T-helper 17 cell (primary cell): Measurements from ENCODE around the gene ABI2. TPM values are rescaled to one million over a fixed set of nuclear protein-coding genes. Genes with fewer than 3 reads are reported as not detected.
"Not testable (repeated sequence)": the region's sequence is repeated elsewhere in the genome, so short reads cannot be mapped to it uniquely, and the experiment has no call there.

Source experiments
- ATAC-seq: fragments of 150-1000 bp; cut with Tn5 transposase; 2 replicates; pipeline ENCODE4 v1.10.0; 2021; ENCODE audit warnings: mild to moderate bottlenecking, moderate library complexity
- DNase-seq, 3 donors: peaks; one replicate each; pipeline versions ENCODE4 v3.0.0 to v3.0.0-alpha.2; 2020 to 2021
- H3K9me3 ChIP-seq: one replicate; pipeline ENCODE4 v1.7.0; 2013; ENCODE audit warnings: low read length, mild to moderate bottlenecking; ENCODE audit not compliant: control insufficient read depth, poor library complexity, severe bottlenecking
- H3K27ac Mint-ChIP-seq: one replicate; pipeline ENCODE4 v1.8.0; 2022; ENCODE audit warnings: mild to moderate bottlenecking, moderate library complexity, mixed read lengths
- H3K27me3 Mint-ChIP-seq: one replicate; pipeline ENCODE4 v1.8.0; 2022; ENCODE audit warnings: mixed read lengths
- H3K36me3 Mint-ChIP-seq: one replicate; pipeline ENCODE4 v1.8.0; 2022; ENCODE audit warnings: low read depth, mixed read lengths
- H3K4me1 Mint-ChIP-seq: one replicate; pipeline ENCODE4 v1.8.0; 2022; ENCODE audit warnings: mild to moderate bottlenecking, mixed read lengths
- H3K4me3 Mint-ChIP-seq: one replicate; pipeline ENCODE4 v1.8.0; 2022; ENCODE audit warnings: mild to moderate bottlenecking, moderate library complexity, mixed read lengths
- total RNA-seq, 4 donors: library from RNA in 2 of 4; stranded (reverse) in 2 of 4; gene quantifications; one replicate each; pipeline ENCODE4 v1.2.3 and lab custom pipeline; 2022 to 2026

ABI2 gene
- total RNA-seq, 2 donors from 2014 or later = 17.4 to 25.2 TPM

DNA sequence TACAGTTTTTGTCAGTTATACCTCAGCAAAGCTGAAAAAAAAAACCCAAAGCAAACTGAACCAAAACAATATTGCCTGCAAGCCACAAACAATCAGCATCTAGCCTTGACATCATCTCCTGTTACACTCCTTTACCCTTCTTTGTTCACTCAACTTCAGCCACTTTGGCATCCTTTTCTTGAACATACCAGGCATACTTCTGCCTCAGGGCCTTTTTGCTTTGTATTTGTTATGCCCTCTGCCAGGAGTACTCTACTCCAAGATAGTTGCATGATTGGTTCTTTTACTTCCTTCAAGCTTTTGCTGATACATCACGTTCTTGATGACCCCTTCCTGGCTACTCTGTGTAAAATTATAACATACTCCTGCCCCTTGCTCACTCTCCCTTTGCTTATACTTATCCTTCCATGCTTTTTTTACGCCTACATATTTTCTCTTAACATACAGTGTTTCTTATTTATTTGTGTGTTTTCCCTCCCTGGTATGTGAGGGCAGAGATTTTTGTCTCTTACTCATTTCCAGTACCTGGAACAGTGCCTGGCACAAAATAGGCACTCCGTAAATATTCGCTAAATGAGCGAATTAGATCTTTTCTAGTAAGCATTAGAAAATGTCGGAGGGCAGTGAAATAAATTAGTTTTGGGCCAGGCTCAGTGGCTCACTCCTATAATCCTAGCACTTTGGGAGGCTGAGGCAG, 12.7 kb downstream of the ABI2 start:
- Mint-ChIP-seq H3K27me3 (no peaks in the 10 kb centered on the region), H3K27ac (no peak overlapping the region), H3K4me1 (peaks cover 6% of the 10 kb centered on the region), H3K36me3 (no peaks in the 10 kb centered on the region), H3K4me3 (no peak overlapping the region)
- ATAC-seq (no peak), DNase-seq (no peak)
- no peaks in the 10 kb centered on the region for H3K9me3 ChIP-seq

DNA sequence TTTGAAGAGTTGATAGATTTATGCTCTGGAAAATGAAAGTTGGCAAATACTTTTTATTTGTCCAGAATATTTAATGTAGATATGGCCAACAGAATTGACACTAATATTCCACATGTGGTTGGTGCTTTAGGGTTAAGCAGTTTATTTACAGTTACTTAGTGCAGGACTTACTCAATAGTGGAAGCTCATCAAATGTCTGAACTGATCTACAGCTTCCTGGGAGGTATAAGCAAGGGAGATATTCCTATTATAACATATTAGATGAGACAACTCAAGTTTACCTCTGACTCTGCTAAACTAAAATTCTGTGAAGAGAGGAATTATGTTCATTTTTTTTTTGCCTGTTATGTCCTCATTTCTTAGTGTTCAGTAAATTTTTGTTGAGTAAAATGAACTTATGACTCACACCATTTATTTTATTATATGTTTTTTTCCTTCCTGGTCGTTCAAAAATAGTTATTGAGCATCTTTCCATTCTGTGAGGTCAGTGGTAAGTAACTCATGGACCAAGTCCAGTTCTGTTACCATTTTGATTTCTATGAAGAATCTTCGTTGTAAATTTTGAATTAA, 13.6 kb downstream of the ABI2 start:
- no peak for DNase-seq
- Mint-ChIP-seq H3K4me1 (peaks cover 6% of the 10 kb centered on the region), H3K36me3 (no peaks in the 10 kb centered on the region)

DNA sequence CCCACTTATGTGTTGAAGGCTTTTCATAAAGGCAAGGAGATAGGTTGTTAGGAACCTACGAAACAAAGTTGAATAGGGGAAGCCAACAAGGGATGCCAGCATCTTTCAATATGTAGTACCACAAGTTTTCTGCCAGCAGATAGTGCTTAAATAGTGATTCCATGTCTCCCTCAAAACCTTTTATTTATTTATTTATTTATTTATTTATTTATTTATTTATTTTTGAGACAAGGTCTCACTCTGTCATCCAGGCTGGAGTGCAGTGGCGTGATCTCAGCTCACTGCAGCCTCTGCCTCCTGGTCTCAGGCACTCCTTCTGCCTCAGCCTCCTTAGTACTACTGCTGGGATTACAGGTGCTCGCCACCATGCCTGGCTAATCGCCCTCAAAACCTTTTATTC, 14.2 kb downstream of the ABI2 start:
- ATAC-seq, H3K36me3 Mint-ChIP-seq, H3K27ac Mint-ChIP-seq, H3K4me1 Mint-ChIP-seq, H3K9me3 ChIP-seq, H3K4me3 Mint-ChIP-seq, H3K27me3 Mint-ChIP-seq, DNase-seq: not testable (repeated sequence)

More for the DNA sequence above, 13.6 kb downstream of the ABI2 start:
- no peaks in the 10 kb centered on the region for H3K9me3 ChIP-seq
- H3K27me3 Mint-ChIP-seq = no peaks in the 10 kb centered on the region
- no peak overlapping the region for H3K4me3 Mint-ChIP-seq
- ATAC-seq = no peak
- H3K27ac Mint-ChIP-seq = no peak overlapping the region

DNA sequence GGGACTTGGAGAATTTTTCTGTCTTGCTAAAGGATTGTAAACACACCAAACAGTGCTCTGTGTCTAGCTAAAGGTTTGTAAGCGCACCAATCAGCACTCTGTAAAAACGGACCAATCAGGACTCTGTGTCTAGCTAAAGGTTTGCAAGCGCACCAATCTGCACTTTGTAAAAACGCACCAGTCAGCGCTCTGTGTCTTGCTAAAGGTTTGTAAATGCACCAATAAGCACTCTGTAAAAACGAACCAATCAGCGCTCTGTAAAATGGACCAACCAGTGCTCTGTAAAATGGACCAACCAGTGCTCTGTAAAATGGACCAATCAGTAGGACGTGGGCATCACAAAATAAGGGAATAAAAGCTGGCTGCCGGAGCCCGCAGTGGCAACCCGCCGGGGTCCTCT, 16.5 kb downstream of the ABI2 start:
- Mint-ChIP-seq H3K4me1 (peaks cover 4% of the 10 kb centered on the region), H3K4me3 (no peak overlapping the region), H3K27ac (no peak overlapping the region), H3K36me3 (no peaks in the 10 kb centered on the region), H3K27me3 (no peaks in the 10 kb centered on the region)
- no peak for ATAC-seq
- H3K9me3 ChIP-seq = no peaks in the 10 kb centered on the region
- no peak for DNase-seq

DNA sequence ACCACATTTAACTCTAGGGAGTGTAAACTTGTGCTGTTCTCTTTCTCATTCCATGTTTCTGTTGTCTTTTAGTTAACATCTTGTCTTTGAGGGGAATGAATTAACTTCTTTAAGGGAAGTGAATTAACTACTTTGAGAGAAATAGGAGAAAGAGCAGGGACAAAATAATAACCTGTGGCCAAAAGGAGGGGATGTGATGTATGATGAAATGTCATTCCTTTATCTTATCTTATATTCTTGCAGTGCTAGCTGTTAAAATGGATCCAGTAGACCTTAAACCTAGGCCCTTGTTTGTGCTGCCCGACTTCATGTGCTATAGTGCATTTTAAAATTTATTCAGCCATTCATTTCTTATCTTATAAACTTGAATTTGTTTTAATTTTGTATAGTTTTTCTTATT, 18.4 kb downstream of the ABI2 start:
- Mint-ChIP-seq H3K27ac (no peak overlapping the region), H3K4me3 (no peak overlapping the region), H3K4me1 (peaks cover 2% of the 10 kb centered on the region), H3K36me3 (no peaks in the 10 kb centered on the region), H3K27me3 (no peaks in the 10 kb centered on the region)
- no peak for ATAC-seq
- H3K9me3 ChIP-seq = no peaks in the 10 kb centered on the region
- no peak for DNase-seq

DNA sequence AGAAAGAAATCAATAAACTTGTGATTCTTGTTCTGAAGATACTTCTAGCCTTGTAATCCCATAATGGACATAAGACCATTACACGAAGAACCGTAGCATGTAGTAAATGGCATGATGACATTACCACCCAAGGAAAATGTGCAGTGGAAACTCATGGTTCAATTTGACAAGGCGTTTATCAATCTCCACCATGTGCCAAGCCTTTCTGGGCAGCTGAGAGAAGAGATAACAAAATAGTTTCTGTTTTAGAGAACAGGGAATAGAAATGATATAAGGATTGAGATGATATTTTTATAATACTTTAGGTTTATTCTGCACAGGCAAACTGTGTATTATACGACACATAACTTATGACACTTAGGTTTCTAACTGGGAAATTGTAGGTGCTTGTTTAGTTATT, 19.2 kb downstream of the ABI2 start:
- Mint-ChIP-seq H3K27me3 (no peaks in the 10 kb centered on the region), H3K4me1 (peaks cover 2% of the 10 kb centered on the region), H3K4me3 (no peak overlapping the region), H3K36me3 (no peaks in the 10 kb centered on the region), H3K27ac (no peak overlapping the region)
- H3K9me3 ChIP-seq = no peaks in the 10 kb centered on the region
- ATAC-seq = no peak
- DNase-seq = no peak

DNA sequence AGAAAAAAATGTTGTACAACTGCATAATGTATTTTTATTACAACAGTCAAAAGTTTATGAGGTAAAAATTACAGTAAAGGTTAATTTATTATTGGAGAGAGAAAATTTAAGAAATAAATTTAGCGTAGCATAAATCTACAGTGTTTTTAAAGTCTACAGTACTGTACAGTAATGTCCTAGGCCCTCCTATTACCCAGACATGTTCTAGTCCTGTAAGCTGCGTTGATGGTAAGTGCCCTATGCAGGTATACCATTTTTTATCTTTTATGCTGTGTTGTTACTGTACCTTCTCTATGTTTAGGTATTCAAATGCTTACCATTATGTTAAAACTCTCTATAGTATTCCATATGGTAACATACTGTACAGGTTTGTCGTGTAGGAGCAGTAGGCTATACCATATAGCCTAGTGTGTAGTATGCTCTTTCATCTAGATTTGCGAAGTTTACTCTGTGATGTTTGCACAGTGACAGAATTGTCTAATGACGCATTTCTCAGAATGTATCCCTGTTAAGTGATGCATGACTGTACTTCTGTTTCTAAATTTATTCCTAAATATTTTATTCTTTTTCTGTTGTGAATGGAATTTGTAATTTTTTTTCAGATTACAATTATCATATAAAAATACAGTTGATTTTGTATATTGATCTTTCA, 24.5 kb downstream of the ABI2 start:
- no peaks in the 10 kb centered on the region for H3K9me3 ChIP-seq
- Mint-ChIP-seq H3K36me3 (peaks cover 2% of the 10 kb centered on the region), H3K27me3 (no peaks in the 10 kb centered on the region), H3K27ac (no peak overlapping the region), H3K4me3 (no peak overlapping the region), H3K4me1 (peaks cover 5% of the 10 kb centered on the region)
- no peak for ATAC-seq
- DNase-seq = no peak

DNA sequence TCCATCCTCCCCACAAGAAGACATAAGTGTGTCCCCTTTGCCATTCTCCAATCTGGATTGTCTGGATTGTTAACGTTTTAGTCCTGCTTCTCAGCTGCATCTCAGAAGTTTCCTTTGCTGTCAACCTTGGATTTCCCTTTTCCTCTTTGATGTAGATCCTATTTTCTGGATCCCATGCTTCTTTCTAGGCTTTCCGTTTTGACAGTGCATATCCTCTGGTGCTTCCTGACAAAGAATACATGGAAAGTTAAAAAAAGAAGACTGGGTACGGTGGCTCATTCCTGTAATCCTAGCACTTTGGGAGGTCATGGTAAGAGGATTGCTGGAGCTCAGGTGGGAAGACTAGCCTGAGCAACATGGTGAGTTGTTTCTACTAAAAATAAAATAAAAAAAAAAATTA, 26.8 kb downstream of the ABI2 start:
- ATAC-seq (no peak), DNase-seq (no peak)
- peaks cover 5% of the 10 kb centered on the region for H3K4me1 Mint-ChIP-seq
- H3K27me3 Mint-ChIP-seq = no peaks in the 10 kb centered on the region
- H3K4me3 Mint-ChIP-seq = no peak overlapping the region
- H3K27ac Mint-ChIP-seq = no peak overlapping the region
- H3K9me3 ChIP-seq = no peaks in the 10 kb centered on the region
- H3K36me3 Mint-ChIP-seq = peaks cover 2% of the 10 kb centered on the region

DNA sequence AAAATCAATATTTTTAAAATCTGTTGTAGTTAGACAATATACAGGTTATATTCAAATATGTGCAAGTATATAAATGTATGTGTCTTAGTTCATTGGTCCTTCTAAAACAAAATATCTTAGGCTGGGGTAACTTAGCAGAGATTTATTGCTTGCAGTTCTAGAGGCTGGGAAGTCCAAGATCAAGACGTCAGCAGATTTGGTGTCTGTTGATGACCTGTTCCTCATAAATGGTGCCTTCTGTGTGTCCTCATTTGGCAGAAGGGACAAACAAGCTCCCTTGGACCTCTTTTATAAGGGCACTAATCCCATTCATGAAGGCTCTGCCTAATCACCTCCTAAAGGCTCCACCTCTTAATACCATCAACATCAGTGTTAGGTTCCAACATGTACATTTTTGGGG, 31.3 kb downstream of the ABI2 start:
- no peaks in the 10 kb centered on the region for H3K9me3 ChIP-seq
- DNase-seq (no peak), ATAC-seq (no peak)
- Mint-ChIP-seq H3K27me3 (no peaks in the 10 kb centered on the region), H3K36me3 (peaks cover 2% of the 10 kb centered on the region), H3K4me3 (no peak overlapping the region), H3K4me1 (peaks cover 4% of the 10 kb centered on the region), H3K27ac (no peak overlapping the region)

DNA sequence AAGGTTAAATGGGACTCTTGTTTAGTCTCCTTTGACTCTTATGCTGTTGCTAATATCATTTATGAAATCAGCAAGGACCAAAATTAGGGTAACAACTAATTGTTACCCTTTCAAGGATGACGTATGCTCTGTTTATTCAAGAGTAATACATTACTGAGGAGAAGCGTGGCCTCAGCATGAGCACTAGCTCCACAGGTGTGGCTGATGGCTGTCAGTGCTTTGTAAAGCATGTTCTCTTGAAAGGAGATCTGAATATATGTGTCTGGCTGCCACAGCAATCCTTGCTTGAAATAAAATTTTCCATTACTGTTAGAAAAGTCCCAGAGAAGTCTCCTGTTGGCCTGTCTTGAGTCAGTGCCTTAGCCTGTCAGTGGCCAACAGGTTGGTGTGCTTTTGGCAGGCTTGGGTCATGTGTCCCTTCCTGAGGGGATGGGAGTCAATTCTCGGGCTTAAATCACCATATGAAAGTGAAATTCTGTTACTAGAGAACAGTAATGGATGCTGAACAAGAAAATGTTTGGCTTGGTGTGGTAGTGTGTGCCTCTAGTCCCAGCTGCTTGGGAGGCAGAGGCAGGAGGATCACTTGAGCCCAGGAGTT, 32.7 kb downstream of the ABI2 start:
- Mint-ChIP-seq H3K4me1 (peaks cover 4% of the 10 kb centered on the region), H3K27me3 (no peaks in the 10 kb centered on the region), H3K36me3 (peaks cover under 1% of the 10 kb centered on the region), H3K4me3 (no peak overlapping the region), H3K27ac (no peak overlapping the region)
- no peaks in the 10 kb centered on the region for H3K9me3 ChIP-seq
- DNase-seq (no peak), ATAC-seq (no peak)

DNA sequence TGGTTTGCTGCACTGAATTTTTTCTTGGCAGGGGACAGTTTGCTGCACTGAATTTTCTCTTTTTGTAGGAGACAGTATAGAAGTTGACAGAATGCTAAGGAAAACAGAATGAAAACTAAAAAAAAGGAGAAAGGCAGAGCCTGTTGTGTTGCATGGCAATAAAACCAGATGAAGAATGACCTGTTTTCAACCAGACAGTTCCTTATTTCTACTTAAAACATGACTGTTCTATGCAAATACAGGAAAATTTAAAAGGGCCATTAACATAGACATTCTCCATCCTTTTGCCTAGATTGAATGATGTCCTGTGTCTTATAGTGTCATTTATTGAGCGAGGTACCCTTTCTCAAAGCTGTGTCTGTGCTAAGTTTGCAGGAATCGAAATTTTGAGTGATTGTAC, 33.3 kb downstream of the ABI2 start:
- H3K4me1 Mint-ChIP-seq = peaks cover 4% of the 10 kb centered on the region
- H3K36me3 Mint-ChIP-seq = no peaks in the 10 kb centered on the region
- DNase-seq (no peak), ATAC-seq (no peak)
- no peaks in the 10 kb centered on the region for H3K9me3 ChIP-seq
- no peak overlapping the region for H3K27ac Mint-ChIP-seq
- H3K4me3 Mint-ChIP-seq = no peak overlapping the region
- no peaks in the 10 kb centered on the region for H3K27me3 Mint-ChIP-seq

DNA sequence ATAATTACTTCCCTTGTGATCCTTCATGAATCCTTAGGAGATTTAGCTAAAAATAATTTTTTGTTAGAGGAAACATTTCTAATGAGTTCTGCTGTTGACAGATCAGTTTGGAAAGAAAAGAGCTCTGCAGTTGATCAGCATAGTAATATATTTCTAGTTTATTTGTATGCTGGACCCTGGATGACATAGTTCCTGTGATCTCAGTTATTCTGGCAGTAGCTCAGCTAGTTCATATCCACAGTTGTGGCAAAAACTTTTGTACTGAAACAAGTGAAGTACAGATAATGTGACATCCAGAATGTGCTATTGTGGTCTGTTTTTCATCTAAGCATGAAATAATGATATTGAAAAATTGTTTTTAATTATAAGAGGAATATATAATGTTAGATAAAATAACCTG, 33.7 kb downstream of the ABI2 start:
- no peaks in the 10 kb centered on the region for H3K9me3 ChIP-seq
- Mint-ChIP-seq H3K4me1 (peaks cover 4% of the 10 kb centered on the region), H3K36me3 (no peaks in the 10 kb centered on the region), H3K27me3 (no peaks in the 10 kb centered on the region), H3K4me3 (no peak overlapping the region), H3K27ac (no peak overlapping the region)
- no peak for ATAC-seq
- no peak for DNase-seq

DNA sequence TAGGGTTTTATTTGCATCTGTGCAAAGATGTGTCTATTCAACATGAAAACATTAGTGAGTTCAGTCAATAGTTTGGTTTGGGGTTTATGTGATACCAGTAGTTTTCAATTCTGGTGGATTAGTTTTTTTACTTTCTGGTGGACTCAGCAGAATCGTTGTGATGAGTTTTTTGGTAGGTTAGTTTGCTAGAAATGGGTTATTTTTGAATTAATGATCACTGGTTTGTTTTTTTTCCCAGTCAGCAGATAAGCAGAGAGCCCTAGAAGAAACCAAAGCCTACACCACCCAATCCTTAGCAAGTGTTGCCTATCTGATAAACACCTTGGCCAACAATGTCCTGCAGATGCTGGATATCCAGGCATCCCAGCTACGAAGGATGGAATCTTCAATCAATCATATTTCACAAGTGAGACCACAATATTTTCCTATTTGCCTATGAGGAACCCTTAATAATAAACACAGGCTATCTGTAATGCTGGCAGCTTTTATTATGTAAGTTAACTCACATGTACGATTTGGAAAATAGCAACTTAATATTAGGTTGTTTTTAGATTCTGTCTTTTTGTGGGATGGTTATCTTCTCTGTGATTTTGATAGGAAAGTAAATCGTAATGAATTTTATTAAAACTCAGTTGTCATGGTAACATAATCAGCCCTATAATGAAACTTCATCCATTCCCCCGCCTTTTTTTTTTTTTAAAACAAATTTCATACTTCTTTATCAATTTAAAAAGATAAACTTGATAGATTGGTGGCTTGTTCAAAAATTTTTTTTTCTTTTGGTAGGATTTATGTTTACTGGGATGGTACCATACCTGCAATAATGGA, 38.7 kb downstream of the ABI2 start:
- Mint-ChIP-seq H3K4me1 (peaks cover 3% of the 10 kb centered on the region), H3K27ac (no peak overlapping the region), H3K36me3 (no peaks in the 10 kb centered on the region), H3K4me3 (no peak overlapping the region), H3K27me3 (no peaks in the 10 kb centered on the region)
- no peak for DNase-seq
- ATAC-seq = no peak
- H3K9me3 ChIP-seq = no peaks in the 10 kb centered on the region
